Skeletal muscle tissue (tissue), 4 donors: ENCODE data around the gene MYO1C. TPM values are rescaled to one million over a fixed set of nuclear protein-coding genes. Genes with fewer than 3 reads are reported as not detected.

ENCODE experiments used
- H3K27ac ChIP-seq: one replicate; pipeline ENCODE4 v1.7.0; 2013; ENCODE audit warnings: mild to moderate bottlenecking, low read depth, low read length, inconsistent platforms
- H3K27me3 ChIP-seq, 3 donors: one replicate each; pipeline ENCODE4 v1.7.0; 2013; ENCODE audit warnings: low read length in 3 of 3; ENCODE audit not compliant: control insufficient read depth in 3 of 3, insufficient read depth in 3 of 3
- H3K36me3 ChIP-seq, 3 donors: one replicate each; pipeline ENCODE4 v1.7.0; 2013; ENCODE audit warnings: low read length in 3 of 3; ENCODE audit not compliant: control insufficient read depth in 3 of 3, insufficient read depth in 3 of 3
- H3K4me1 ChIP-seq, 3 donors: one replicate each; pipeline ENCODE4 v1.7.0; 2013; ENCODE audit warnings: low read length in 3 of 3, mild to moderate bottlenecking in 3 of 3; ENCODE audit not compliant: control insufficient read depth in 3 of 3, insufficient read depth in 3 of 3
- H3K4me3 ChIP-seq, 3 donors: one replicate each; pipeline ENCODE4 v1.7.0; 2013; ENCODE audit warnings: low read length in 3 of 3
- H3K9ac ChIP-seq, 3 donors: one replicate each; pipeline ENCODE4 v1.7.0; 2013; ENCODE audit warnings: low read length in 3 of 3, mild to moderate bottlenecking in 3 of 3, moderate library complexity in 2 of 3, low read depth in 1 of 3
- H3K9me3 ChIP-seq, 3 donors: one replicate each; pipeline ENCODE4 v1.7.0; 2013; ENCODE audit warnings: low read length in 3 of 3; ENCODE audit not compliant: control insufficient read depth in 3 of 3
- total RNA-seq: library from RNA; depleted of rRNA; stranded (reverse); fragments of >200 nt; gene quantifications from one replicate; pipeline ENCODE4 v1.2.3, GENCODE V29; 2014
- donor health status: Osteomylitis.

Gene MYO1C
- total RNA-seq, 1 donor from 2014 or later, result 69.4 TPM

- Histone ChIP-seq H3K4me3 (no peak overlapping the region), H3K36me3 (peaks cover 11 to 14% (median 13%) of the 10 kb centered on the region in 3 donors), H3K9me3 (no peaks in the 10 kb centered on the region), H3K4me1 (peaks cover 12 to 33% (median 25%) of the 10 kb centered on the region in 3 donors), H3K27me3 (no peaks in the 10 kb centered on the region), H3K9ac (no peak overlapping the region), H3K27ac (no peak overlapping the region)
Measured at GRCh38 chr17:1522626-1523025, 30.1 kb upstream of the MYO1C start.

GRCh38 chr17:1521086-1521640, 28.7 kb upstream of the MYO1C start:
- H3K9me3 ChIP-seq, result no peaks in the 10 kb centered on the region
- H3K4me3 ChIP-seq, result peak overlapping the region in 2 of 3 donors; percentile 22 to 23
- peaks cover 17 to 37% (median 27%) of the 10 kb centered on the region in 3 donors for H3K4me1 ChIP-seq
- peak overlapping the region; percentile 15 to 73 (median 61) for H3K9ac ChIP-seq
- peak overlapping the region; percentile 73 for H3K27ac ChIP-seq
- peaks cover 11 to 14% (median 13%) of the 10 kb centered on the region in 3 donors for H3K36me3 ChIP-seq
- H3K27me3 ChIP-seq, result no peaks in the 10 kb centered on the region

GRCh38 chr17:1519678-1520077, 27.2 kb upstream of the MYO1C start:
- Histone ChIP-seq H3K4me1 (peaks cover 26 to 42% (median 33%) of the 10 kb centered on the region in 3 donors), H3K9me3 (no peaks in the 10 kb centered on the region), H3K36me3 (peaks cover 11 to 14% (median 13%) of the 10 kb centered on the region in 3 donors), H3K27me3 (no peaks in the 10 kb centered on the region), H3K9ac (no peak overlapping the region), H3K27ac (no peak overlapping the region), H3K4me3 (no peak overlapping the region)

GRCh38 chr17:1518410-1518809, 25.9 kb upstream of the MYO1C start:
- no peaks in the 10 kb centered on the region for H3K9me3 ChIP-seq
- peaks cover 29 to 45% (median 40%) of the 10 kb centered on the region in 3 donors for H3K4me1 ChIP-seq
- no peaks in the 10 kb centered on the region for H3K27me3 ChIP-seq
- no peak overlapping the region for H3K4me3 ChIP-seq
- H3K36me3 ChIP-seq, result peaks cover 13 to 19% (median 16%) of the 10 kb centered on the region in 3 donors
- H3K9ac ChIP-seq, result no peak overlapping the region
- H3K27ac ChIP-seq, result no peak overlapping the region

GRCh38 chr17:1516388-1517161, 24.1 kb upstream of the MYO1C start, which contains the start of gene INPP5K:
Gene INPP5K, minus strand, starts transcription at chr17:1516612. Its CDS starts 113 bp downstream, at chr17:1516499.
- peaks cover 15 to 21% (median 16%) of the 10 kb centered on the region in 3 donors for H3K36me3 ChIP-seq

GRCh38 chr17:1515640-1516387, 23.3 kb upstream of the MYO1C start:
- Histone ChIP-seq H3K27ac (peak overlapping the region; percentile 92), H3K9me3 (no peaks in the 10 kb centered on the region), H3K27me3 (no peaks in the 10 kb centered on the region), H3K4me3 (peak overlapping the region; percentile 88 to 95 (median 95)), H3K4me1 (peaks cover 46 to 57% (median 52%) of the 10 kb centered on the region in 3 donors), H3K36me3 (peaks cover 16 to 21% (median 18%) of the 10 kb centered on the region in 3 donors), H3K9ac (peak overlapping the region; percentile 90 to 96 (median 93))

More at GRCh38 chr17:1516388-1517161, 24.1 kb upstream of the MYO1C start, which contains the start of gene INPP5K:
- Histone ChIP-seq H3K4me3 (peak within 1 kb of the TSS; percentile 91 to 96 (median 95)), H3K27me3 (no peaks in the 10 kb centered on the region), H3K9me3 (no peaks in the 10 kb centered on the region), H3K9ac (peak within 1 kb of the TSS; percentile 93 to 98 (median 96)), H3K4me1 (peaks cover 44 to 57% (median 52%) of the 10 kb centered on the region in 3 donors), H3K27ac (peak within 1 kb of the TSS; percentile 92)

GRCh38 chr17:1512351-1512750, 19.9 kb upstream of the MYO1C start:
- no peaks in the 10 kb centered on the region for H3K9me3 ChIP-seq
- H3K4me3 ChIP-seq, result no peak overlapping the region
- peak overlapping the region in 2 of 3 donors; percentile 39 to 64 for H3K9ac ChIP-seq
- no peaks in the 10 kb centered on the region for H3K27me3 ChIP-seq
- peak overlapping the region; percentile 62 for H3K27ac ChIP-seq
- peaks cover 44 to 55% (median 52%) of the 10 kb centered on the region in 3 donors for H3K4me1 ChIP-seq
- peaks cover 26 to 28% (median 27%) of the 10 kb centered on the region in 3 donors for H3K36me3 ChIP-seq

GRCh38 chr17:1511756-1512321, 19.4 kb upstream of the MYO1C start:
- Histone ChIP-seq H3K9me3 (no peaks in the 10 kb centered on the region), H3K4me3 (no peak overlapping the region), H3K9ac (peak overlapping the region; percentile 27 to 69 (median 39)), H3K36me3 (peaks cover 27 to 33% (median 30%) of the 10 kb centered on the region in 3 donors), H3K27me3 (no peaks in the 10 kb centered on the region), H3K27ac (peak overlapping the region; percentile 62), H3K4me1 (peaks cover 43 to 55% (median 52%) of the 10 kb centered on the region in 3 donors)

GRCh38 chr17:1511290-1511689, 18.8 kb upstream of the MYO1C start:
- peaks cover 28 to 39% (median 36%) of the 10 kb centered on the region in 3 donors for H3K36me3 ChIP-seq
- no peaks in the 10 kb centered on the region for H3K27me3 ChIP-seq
- H3K4me1 ChIP-seq, result peaks cover 43 to 55% (median 52%) of the 10 kb centered on the region in 3 donors
- no peaks in the 10 kb centered on the region for H3K9me3 ChIP-seq
- H3K27ac ChIP-seq, result no peak overlapping the region
- H3K9ac ChIP-seq, result peak overlapping the region; percentile 34 to 69 (median 46)
- no peak overlapping the region for H3K4me3 ChIP-seq
